Hepatic stellate cell (primary cell): Measurements from ENCODE around the gene CERT1.
"Not testable (repeated sequence)": the region's sequence is repeated elsewhere in the genome, so short reads cannot be mapped to it uniquely, and the experiment has no call there.

Experiments
- DNase-seq: peaks from one replicate; pipeline ENCODE4 v3.0.0; 2011; ENCODE audit warnings: low spot score

Gene CERT1

DNA sequence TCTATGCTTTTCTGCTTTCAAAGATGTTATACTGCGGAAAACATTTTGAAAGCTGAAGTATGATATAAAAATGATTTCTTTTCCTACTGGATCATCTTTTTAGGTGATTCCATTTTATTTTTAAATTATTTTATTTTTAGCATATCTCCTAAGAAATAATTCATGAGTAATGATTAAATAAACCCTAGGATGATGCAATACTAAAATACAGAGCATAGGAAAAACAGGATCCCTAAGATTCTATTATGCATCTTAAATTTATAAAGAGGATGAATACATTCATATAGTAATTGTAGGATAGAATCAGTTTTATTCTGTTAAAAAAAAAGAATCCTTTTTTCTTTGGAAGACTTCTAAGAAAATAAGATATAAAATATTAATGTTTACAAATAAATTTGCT, 11.1 kb upstream of the CERT1 start:
- DNase-seq = no peak

DNA sequence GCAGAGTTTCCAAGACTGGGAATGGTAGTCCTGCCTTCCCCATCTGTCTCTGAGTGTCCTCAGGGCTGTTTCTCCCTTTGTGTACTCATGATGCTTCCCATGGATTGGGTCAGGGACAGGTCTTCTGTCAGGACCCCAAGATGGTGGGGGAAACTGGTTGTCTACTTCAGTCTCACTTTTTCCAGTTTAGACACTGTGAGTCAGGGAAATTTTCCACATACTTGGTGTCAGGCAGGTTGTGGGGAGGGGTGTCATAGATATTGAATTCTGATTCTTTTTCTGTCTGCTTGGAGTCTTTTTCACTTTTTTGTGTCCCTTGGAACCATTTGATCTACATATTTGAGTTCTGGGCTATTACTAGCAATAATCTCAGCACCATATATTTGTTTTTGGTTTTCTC, 10.6 kb upstream of the CERT1 start:
- DNase-seq = no peak

DNA sequence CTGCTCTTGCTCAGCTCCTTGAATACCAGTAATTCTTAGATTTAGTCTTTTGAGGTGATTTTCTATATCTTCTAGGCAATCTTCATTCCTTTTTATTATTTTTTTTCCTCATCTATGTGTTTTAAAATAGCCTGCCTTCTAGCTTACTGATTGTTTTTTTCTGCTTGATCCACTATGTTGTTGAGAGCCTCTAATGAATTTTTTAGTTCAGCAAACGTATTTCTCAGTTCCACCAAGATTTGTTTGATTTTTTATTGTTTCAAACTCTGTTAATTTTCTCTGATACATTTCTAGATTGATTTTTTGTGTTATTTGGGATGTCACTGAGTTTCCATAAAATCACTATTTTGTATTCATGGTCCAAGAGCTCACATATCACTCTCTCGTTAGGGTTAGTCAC, 9.8 kb upstream of the CERT1 start:
- DNase-seq = no peak

DNA sequence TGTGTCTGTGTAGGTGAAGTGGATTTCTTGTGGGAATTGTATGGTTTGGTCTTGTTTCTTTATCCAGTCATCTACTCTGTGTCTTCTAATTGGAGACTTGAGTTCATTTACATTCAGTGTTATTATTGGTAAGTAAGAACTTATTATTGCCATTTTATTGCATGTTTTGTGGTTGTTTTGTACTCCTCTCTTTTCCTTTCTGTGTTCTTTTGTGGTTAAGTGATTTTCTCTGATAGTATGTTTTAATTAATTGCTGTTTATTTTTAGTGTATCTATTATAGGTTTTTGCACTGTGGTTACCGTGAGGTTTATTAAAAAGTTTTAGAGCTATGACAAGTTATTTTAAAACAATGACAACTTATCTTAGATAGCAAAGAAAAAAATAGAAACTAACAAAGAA, 8.3 kb upstream of the CERT1 start:
- no peak for DNase-seq

DNA sequence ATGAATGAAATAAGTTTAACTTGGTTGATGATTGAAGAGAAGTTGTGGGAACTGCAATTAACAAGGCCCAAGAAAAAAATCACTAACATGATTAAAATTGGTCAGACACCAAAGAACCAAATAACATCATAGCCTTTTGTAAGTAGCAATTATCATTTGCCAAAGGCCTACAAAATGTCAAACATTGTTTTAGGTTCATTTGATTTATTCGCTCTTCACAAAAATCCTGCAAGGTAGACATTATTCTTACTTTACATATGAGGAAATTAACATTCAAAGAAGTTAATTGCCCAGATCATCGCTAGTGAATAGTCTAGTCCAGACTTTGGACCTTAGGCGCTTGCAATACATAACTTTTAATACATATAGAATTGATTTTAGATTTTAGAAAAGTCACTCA, 2.9 kb upstream of the CERT1 start:
- DNase-seq = no peak

DNA sequence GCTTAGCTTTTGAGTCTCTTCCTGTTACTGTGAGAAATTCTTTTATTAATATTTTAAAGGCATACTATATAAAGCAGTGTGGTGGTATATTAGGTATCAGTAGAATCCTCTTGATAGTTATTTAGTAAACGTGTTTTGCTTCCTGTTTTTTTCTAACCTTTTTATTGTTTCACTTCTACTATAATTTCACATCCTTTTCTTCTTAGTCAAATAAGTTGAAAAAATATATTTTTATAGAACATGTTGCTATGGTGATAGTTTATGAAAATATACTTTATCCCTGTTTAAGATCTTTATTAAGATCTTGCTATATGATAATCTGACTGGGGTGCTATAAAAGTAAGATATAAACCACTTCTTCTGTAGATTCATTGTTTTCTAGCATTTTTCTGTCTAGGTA, 2.4 kb upstream of the CERT1 start:
- no peak for DNase-seq

DNA sequence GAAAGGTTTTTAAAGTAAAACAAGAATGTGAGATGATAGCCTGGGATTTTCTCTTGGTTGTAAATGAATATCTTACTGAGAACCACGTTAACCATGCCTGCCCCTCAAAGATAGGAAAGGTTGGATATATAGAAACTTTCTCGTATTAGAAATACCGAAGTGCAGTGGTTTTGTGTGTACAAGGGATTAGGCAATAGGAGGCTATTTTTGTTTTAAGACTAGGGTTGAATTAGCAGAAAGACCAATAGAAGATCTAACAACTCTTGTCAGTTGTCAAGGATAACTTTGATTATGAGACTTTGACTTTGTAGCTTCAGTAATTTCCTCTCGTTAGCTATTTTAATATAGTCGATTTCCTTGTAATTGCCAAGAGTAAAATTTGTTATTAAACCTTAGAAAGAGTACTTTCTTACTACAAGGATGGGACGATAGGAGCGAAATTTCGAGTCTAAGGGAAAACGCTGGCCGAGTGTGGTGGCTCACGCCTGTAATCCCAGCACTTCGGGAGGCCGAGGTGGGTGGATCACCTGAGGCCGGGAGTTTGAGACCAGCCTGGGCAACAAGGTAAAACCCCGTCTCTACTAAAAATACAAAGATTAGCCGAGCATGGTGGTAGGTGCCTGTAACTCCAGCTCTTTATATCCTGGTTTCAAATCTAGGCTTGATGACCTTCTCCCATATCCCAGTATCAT, 1.1 kb upstream of the CERT1 start:
- DNase-seq = no peak

DNA sequence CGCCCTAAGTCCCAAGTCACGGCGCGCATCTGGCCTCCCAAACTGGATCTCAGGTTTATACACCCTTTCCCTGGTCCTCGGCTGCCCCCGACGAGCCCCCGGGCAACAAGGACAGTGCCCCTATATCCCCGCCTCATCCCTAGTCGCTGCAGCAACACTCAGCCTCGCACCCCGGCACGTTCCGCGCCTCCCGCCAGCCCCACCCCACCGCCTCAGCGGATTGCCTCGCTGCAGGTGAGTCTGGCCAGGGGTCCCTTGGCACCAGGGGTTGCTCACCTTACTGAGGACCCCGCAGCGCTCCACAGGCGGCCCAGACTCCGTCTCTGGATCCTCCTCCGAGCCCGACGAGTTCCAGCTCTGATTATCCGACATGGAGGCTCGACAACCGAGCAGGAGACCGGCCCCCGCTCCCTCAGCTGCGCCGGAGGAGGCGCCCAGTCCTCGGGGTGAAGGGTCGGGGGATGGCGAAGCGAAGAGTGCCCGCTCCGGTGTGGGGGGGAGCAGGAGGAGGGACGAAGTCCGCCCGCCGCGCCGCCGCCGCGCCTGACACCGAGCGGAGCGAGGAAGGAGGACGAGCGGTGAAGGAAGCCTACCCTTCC, 494 bp downstream of the CERT1 start:
- DNase-seq = peak; percentile 22

DNA sequence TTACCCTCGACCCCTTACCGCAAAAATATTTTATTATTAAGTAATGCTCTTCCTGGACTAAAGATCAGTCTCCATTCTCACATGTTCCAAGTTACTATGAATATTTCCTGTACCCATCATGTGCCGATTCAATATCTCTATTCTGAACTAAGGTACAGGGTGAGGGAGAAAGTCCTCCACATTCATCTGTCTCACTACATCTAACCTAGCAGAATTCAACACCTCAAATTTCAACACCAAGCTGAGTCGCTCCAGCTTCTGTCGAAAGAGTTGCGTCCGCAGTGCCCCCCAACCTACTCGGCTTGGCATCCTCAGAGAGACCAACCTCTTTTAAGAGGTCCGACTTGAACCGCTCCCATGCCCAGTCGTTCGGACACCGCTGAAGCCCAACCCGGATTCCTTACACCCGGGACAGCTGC, 1.0 kb downstream of the CERT1 start:
- DNase-seq = peak; percentile 36

DNA sequence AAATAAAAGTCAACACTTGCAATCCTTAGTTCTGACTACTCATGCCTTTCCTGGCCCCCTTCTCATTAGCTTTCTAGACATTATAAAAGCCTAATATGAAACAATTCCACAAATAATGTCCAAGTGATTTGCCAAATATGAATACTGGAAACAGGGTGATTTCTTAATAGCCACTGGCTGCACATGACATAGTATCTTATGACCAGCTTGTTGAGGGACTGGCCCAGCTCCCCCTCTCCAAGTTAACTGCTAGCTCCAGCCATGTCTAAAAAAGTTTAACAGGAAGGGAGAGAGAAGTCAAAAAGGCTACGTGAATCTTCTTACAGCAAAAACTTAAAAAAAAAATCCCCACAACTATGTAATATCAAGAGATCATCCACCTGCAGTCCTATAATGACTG, 1.5 kb downstream of the CERT1 start:
- DNase-seq = peak; percentile 45

DNA sequence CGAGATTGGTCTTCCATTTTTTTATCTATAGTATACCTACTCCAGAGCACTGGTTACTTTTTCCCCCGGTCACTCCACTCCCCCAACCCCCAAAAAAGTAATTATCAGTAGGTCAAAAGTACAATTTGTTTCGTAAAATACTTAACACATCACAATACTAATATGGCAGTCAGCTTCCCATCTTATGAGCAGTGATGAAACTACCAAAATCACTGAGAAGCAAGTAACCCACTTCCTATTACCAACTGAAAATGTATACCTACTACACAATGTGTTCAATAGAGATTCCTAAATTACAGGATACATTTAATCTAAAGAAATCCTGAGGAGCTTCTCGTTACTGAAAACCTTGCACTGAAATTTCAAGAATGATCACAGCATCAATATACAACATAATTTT, 1.9 kb downstream of the CERT1 start:
- DNase-seq = no peak

DNA sequence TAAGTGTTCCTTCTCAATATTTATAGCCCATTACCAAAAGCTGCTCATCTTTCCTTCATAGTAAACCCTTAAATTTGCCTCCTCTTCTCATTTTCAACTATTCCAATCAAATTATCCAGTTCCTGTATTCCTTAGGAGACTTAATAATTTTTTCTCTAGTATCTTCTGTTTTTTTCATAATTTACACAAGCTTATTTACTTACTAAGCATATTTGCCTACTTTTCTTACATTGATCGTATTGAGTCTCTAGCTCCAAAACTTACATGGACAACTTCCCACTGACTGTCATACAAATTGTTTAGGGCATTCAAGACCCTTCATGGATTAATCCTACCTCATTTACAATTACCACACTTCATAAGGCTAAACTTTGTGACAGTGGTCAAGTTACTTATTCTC, 3.6 kb downstream of the CERT1 start:
- DNase-seq = no peak

DNA sequence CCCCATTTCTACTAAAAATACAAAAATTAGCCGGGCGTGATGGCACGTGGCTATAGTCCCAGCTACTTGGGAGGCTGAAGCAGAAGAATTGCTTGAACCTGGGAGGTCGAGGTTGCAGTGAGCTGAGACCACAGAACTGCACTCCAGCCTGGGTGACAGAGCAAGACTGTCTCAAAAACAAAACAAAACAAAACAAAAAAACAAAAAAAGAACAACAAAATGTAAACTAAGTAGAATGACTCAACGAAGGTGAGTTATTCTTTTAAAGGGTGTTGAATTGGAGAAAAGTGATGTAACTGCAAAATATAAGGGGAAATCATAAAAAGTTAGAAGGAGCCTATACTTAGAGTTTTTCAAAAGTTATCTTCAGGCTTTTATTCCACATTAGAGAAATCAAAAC, 6.3 kb downstream of the CERT1 start:
- DNase-seq = not testable (repeated sequence)

DNA sequence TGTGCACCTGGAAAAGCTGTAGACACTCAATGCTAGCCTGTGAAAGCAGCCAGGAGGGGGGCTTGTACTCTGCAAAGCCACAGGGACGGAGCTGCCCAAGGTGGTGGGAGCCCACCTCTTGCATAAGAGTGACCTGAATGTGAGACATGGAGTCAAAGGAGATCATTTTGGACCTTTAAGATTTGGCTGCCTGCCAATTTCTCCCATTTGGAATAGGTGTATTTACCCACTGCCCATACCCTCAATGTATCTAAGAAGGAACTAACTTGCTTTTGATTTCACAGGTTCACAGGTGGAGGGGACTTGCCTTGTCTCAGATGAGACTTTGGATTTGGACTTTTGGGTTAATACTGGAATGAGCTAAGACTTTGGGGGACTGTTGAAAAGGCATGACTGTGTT, 12.6 kb downstream of the CERT1 start:
- DNase-seq = not testable (repeated sequence)

DNA sequence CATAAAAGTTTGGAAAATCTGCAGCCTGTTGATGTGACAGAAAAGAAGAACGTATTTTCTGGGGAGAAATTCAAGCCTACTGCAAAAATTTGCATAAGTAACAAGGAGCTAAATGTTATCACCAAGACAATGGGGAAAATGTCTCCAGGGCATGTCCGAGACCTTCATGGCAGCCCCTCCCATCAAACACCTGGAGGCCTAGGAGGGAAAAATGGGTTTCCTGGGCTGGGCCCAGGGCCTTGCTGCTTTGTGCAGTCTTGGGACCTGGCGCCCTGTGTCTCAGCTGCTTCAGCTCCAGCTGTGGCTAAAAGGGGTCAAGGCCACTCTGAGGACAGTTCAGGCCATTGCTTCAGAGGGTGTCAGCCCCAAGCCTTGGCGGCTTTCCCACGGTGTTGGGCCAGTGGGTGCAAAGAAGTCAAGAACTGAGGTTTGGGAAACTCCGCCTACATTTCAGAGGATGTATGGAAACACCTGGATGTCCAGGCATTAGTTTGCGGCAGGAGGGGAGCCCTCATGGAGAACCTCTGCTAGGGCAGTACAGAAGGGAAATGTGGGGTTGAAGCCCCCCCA, 13.1 kb downstream of the CERT1 start:
- DNase-seq = no peak

DNA sequence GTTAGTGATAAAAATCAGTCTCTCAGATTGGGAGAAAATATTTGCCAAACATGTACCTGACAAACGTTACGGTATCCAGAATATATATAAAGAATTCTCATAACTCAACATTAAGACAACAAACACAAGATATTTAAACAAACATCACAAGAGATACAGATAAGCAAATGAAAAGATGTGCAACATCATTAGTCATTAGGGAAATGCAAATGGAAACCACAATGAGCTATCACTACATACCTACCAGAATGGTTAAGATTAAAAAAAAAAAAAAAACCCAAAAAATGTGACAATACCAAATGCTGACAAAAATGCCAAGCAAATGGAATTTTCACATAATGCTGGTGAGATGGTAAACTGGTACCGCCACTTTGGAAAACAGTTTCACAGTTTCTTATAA, 15.4 kb downstream of the CERT1 start:
- DNase-seq = no peak

DNA sequence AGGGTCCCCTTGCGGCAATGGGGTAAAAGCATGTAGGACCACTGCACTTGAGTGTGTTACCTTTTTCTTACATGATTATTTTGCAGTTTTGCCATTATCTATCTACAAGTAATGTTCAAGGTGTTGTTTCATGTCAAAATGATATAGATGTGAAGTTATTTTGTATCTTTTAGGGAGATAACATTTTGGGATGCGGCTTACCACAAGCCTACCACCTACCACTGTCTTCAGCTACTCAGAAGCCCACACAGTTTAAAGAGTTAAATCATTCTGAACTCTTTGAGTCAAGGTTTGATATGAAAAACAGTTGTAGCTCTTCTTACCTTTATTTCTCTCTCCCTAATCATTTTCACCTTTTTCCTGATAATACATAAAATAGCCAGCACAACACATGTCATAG, 19.8 kb downstream of the CERT1 start:
- no peak for DNase-seq

DNA sequence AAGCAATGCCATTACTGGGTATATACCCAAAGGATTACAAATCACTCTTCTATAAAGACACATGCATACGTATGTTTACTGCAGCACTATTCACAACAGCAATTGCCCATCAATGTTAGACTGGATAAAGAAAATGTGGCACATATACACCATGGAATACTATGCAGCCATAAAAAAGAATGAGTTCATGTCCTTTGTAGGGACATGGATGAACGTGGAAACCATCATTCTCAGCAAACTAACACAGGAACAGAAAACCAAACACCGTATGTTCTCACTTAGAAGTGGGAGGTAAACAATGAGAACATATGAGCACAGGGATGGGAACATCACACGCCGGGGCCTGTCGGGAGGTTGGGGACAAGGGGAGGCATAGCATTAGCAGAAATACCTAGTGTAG, 21.6 kb downstream of the CERT1 start:
- DNase-seq = not testable (repeated sequence)

DNA sequence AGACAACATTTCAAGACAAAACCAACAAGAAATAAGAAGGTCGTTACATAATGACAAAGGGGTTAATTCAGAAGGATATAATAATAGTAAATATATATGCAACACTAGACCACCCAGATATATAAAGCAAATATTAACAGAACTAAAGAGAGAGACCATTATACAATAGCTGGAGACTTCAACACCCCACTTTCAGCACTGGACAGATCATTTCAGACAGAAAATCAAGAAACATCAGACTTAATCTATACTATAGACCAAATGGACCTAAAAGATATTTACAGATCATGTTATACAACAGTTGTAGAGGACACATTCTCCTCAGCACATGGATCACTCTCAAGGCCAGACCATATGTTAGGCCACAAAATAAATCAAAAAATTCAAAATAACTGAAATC, 26.8 kb downstream of the CERT1 start:
- DNase-seq = no peak

DNA sequence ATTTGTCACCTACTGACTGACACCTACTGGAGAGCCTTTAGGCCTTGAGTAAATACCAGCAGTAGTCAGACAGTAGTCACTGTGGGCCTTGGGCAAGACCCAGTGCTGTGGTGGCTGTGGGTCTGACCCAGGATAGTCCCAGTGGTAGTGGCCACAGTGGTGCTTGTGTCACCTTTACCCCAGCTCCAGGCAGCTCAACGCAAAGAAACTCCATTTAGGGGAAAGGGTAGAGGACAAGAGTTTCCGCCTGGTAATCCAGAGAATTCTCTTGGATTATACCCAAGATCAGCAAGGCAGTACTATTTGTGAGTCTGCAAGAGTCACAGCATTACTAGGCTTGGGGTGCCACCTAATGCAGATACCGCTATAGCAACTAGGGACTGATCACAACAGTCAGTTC, 28.9 kb downstream of the CERT1 start:
- DNase-seq = no peak

DNA sequence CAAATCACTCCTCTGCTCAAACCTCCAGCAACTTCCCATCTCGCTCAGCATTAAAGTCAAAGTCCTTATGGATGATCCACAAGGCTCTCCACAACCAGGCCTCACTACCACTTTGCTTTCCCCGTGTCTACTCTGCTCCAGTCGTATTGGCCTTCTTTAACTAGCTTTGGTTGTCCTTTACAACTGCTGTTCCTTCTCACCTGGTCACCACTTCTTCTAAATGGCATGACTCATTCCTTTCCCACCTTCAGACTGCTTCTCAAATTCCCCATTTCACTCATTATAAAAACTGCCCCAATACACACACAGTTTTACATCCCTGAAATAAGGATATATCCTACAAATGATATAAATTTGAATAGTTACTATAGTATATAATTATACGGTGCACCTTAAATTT, 30.4 kb downstream of the CERT1 start:
- no peak for DNase-seq

DNA sequence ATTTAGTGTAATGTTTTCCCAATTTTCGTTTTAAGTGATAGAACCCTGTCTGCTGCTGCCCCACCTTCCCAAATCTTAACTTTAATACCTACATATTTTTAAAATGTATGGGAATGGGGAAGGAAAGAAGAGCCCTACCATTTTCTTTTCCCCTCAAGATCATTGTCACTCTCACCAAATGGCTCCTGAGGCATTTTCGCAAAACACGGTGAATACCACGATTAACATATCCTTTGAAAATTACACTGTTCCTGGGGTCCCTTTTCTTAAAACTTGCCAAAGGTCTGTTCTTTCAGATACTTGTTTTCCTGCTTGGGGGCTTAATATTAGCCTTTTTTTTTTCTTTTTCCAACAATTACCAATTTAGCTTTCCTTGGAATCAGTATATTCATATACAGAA, 36.1 kb downstream of the CERT1 start:
- no peak for DNase-seq

DNA sequence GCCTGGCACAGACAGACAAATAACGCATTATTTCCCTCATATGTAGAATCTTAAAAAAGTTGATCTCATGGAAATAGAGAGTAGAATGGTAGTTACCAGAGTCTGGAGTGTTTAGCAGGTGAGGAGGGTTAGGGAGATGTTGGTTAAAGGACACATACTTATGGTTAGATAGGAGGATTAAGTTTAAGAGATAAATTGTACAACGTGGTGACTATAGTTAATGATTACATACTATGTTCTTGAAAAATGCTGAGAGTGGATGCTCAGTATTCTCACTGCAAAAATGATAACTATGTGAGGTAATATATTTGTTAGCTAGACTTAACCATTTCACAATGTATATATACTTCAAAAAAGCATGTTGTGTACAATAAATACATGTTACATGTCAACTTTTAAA, 38.0 kb downstream of the CERT1 start:
- no peak for DNase-seq

DNA sequence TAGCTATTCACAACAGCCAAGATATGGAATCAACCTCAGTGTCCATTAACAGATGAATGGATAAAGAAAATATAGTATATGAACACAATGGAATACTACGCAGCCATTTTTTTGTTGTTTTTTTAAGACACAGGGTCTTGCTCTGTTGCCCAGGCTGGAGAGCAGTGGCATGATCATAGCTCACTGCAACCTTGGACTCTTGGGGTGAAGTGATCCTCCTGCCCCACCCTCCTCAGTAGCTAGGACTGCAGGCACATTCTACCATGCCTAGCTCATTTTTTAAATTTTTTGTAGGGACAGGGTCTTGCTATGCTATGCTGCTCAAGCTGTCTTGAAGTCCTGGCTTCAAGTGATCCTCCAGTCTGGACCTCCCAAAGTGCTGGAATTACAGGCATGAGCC, 38.5 kb downstream of the CERT1 start:
- no peak for DNase-seq
